SJCRH30 (cell line): ENCODE data around the gene IREB2. TPM values are rescaled to one million over a fixed set of nuclear protein-coding genes. Genes with fewer than 3 reads are reported as not detected.

Source experiments
- total RNA-seq: library from RNA; depleted of rRNA; stranded (reverse); fragments of >200 nt; shearing (Covaris generic); gene quantifications from 2 replicates; pipeline ENCODE4 v1.2.3, GENCODE V29; 2014; rRNA removed

The IREB2 gene
- total RNA-seq, 1 experiment from 2014 or later, result 44.8 TPM

Other genes starting within 250 kb of the IREB2 start
- 0.08 and 0.63 TPM in 2 replicates for gene ACSBG1, start 203.7 kb upstream of the IREB2 start, total RNA-seq
- 0.15 TPM in 1 of 2 replicates, not detected in the other for gene DNAJA4, start 173.7 kb upstream of the IREB2 start, total RNA-seq
- 60.5 and 69.8 TPM in 2 replicates for gene SKIC8, start 138.6 kb upstream of the IREB2 start, total RNA-seq
- gene CRABP1, start 97.9 kb upstream of the IREB2 start, total RNA-seq, result not detected in 2 replicates
- gene HYKK, start 69.4 kb downstream of the IREB2 start, total RNA-seq, result 8.9 and 11.4 TPM in 2 replicates
- 348 and 392 TPM in 2 replicates for gene PSMA4, start 102.2 kb downstream of the IREB2 start, total RNA-seq
- 19.2 and 21.7 TPM in 2 replicates for gene CHRNA5, start 127.3 kb downstream of the IREB2 start, total RNA-seq
- gene CHRNA3, start 182.8 kb downstream of the IREB2 start, total RNA-seq, result not detected in 2 replicates
- 0.06 TPM in 1 of 2 replicates, not detected in the other for gene CHRNB4, start 203.0 kb downstream of the IREB2 start, total RNA-seq